Measurements from ENCODE around the gene RAB31.
A peak's percentile ranks its signal among the peaks of the same experiment; 100 is the strongest.

Gene RAB31

DNA sequence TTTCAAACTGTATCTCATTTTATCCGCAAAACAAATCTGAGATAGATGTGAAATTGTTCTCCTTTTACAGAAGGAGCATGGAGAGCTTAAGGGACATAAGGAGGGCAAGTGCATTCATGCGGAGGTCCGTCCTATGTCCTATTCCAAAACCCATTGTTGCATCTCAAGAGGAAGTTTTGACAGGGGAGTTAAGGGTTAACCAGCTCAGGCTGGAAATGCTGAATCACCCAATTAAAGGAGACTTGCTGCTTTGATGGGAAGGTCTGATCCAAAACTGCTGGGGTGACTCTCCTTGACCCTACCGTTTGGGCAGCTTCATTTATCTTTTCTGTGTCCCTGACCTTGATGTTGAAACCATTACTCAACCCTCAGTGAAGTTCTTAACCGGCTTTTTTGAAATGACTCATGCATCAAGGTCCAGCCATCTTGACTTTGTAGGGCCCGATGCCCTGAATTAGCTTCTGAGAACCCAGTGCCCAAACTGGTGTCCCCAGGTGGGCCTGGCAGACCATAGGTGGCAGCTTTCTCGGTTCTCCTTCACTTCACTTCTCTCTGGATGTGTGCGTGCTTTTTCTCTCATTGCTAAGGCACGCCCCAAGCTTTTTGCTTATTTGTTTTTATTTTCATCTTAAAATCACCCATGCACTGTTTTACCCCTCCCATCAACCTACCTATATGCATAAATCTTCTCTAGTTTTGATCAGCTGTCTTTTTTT, 161.8 kb downstream of the RAB31 start:
- no peak for DNase-seq
- Mint-ChIP-seq H3K4me3 (no peak overlapping the region), H3K27me3 (peaks cover 44% of the 10 kb centered on the region), H3K4me1 (ENCODE audit: low read depth) (peaks cover 10% of the 10 kb centered on the region), H3K9me3 (peaks cover 15% of the 10 kb centered on the region), H3K36me3 (ENCODE audit: low read depth) (no peaks in the 10 kb centered on the region), H3K27ac (no peak overlapping the region)

DNA sequence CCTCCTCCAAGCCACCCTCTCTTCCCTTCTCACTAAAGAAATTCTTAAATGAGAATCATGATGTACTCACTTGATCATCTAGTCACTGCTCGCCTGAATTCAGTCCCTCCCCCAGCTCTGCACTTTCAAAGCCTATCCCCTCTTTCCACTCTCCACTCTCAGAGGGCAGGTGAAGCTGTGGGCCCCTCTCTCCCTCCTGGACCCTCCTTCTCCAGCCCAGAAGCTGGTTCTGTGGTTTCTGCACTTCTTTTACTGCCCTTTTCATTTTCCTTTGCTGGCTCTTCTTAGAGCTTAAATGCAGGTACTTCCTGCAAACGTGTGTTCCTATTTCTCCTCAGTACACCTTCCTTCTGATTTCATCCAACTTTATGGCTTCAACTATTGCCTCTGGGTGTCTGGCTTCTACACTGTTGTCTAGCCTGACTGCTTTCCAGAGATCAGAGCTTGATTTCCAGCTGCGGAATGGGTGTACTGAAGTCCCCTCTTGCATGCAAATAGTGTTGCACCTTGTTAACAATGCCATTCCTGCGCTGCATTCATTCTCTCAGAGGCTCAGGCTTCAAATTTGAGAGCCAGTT, 162.4 kb downstream of the RAB31 start:
- Mint-ChIP-seq H3K27me3 (peaks cover 41% of the 10 kb centered on the region), H3K36me3 (ENCODE audit: low read depth) (no peaks in the 10 kb centered on the region), H3K4me3 (no peak overlapping the region), H3K9me3 (peaks cover 11% of the 10 kb centered on the region), H3K27ac (no peak overlapping the region), H3K4me1 (ENCODE audit: low read depth) (peaks cover 10% of the 10 kb centered on the region)
- DNase-seq, result no peak

DNA sequence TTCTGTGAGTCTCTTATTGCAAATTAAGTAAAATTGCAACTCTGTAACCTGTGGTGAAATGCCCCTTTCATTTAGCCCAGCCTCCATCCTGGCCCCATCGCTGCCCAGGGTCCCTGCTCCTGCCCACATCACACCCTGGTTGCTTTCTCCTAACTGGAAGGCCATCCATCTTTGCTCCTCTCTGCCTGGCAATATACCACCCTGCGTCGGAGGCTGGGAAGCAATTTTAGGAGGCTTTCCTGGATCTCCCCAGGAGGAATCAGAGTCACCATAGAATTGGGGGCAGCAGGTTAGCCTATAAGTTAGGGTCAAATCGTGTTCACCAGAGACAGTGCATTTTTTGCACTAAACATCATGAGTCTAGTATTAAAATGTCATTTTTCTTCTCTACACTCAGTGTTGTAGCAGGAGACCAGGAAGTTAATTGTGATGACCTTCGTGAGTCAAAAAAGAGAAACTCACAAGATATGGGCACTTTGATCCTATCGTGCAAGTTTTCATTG, 163.2 kb downstream of the RAB31 start:
- peaks cover 40% of the 10 kb centered on the region for H3K27me3 Mint-ChIP-seq
- DNase-seq, result no peak
- no peaks in the 10 kb centered on the region for H3K36me3 Mint-ChIP-seq (ENCODE audit: low read depth)
- H3K4me1 Mint-ChIP-seq (ENCODE audit: low read depth), result peaks cover 11% of the 10 kb centered on the region
- H3K4me3 Mint-ChIP-seq, result no peak overlapping the region
- H3K9me3 Mint-ChIP-seq, result peaks cover 3% of the 10 kb centered on the region
- no peak overlapping the region for H3K27ac Mint-ChIP-seq

DNA sequence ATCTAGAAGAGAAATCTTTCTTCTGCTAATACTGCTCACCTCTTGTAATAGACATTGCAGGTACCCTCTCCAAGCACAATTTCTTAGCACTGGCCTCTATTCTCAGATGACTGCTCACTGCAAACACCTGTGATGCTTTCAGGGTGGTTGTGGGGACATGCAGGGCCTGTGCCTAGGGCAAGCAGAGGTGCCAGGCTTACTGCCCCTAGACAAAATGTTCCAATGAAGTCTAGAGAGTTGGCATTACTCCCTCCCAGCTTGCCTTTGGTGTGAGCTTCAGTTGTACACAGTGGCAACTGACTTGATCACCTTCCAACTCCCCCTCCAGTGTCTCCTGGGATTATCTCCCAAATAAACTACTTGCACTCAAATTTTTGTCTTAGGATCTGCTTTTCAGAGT, 164.7 kb downstream of the RAB31 start:
- Mint-ChIP-seq H3K4me3 (no peak overlapping the region), H3K27ac (no peak overlapping the region), H3K4me1 (ENCODE audit: low read depth) (peaks cover 25% of the 10 kb centered on the region), H3K36me3 (ENCODE audit: low read depth) (no peaks in the 10 kb centered on the region), H3K9me3 (no peaks in the 10 kb centered on the region), H3K27me3 (peaks cover 42% of the 10 kb centered on the region)
- no peak for DNase-seq

DNA sequence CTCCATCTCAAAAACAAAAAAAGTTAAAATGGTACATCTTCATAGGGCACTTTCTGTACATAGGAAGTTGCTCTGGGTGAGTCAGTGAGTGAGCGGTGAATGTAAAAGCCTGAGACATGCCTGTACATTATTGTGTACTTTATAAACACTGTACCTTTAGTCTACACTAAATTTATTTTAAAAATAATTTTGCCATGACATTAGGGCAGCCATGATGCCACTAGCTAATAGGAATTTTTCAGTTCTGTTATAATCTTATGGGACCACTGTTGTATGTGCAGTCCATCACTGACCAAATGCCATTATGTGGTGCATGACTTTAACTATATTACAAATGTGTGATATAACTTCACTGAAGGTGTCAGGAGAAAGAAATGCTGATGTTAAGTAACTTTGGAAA, 166.6 kb downstream of the RAB31 start:
- Mint-ChIP-seq H3K36me3 (ENCODE audit: low read depth) (no peaks in the 10 kb centered on the region), H3K27me3 (peaks cover 31% of the 10 kb centered on the region), H3K4me1 (ENCODE audit: low read depth) (peaks cover 22% of the 10 kb centered on the region), H3K9me3 (no peaks in the 10 kb centered on the region), H3K4me3 (no peak overlapping the region), H3K27ac (no peak overlapping the region)
- no peak for DNase-seq

DNA sequence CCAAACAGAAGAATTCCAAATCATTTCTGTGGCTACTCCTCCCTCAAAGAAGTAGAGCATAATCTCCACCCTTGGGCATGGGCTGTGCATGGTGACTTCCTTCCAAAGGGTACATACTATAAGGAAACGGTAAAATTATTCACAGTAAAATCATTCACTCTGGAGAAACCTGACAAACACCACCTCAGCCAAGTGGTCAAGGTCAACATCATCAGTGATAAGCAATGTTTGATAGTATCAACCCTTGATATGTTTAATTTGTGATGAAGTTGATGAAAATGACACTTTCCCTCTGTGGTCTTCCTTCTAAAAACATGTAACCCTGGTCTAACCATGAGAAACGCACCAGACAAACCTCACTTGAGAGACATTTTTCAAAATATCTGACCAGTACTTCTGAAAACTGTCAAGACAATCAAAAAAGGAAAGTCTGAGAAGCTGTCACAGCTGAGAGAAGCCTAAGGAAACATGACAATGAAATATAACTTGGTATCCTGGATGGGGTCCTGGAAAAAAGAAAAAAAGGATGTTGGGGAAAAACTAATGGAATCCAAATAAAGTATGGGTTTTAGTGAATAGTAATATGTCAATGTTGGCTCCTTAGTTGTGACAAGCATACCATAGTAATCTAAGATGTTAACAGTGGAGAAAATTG, 168.2 kb downstream of the RAB31 start:
- peaks cover 15% of the 10 kb centered on the region for H3K4me1 Mint-ChIP-seq (ENCODE audit: low read depth)
- no peak overlapping the region for H3K27ac Mint-ChIP-seq
- H3K4me3 Mint-ChIP-seq, result no peak overlapping the region
- no peaks in the 10 kb centered on the region for H3K9me3 Mint-ChIP-seq
- peaks cover 16% of the 10 kb centered on the region for H3K27me3 Mint-ChIP-seq
- DNase-seq, result no peak
- H3K36me3 Mint-ChIP-seq (ENCODE audit: low read depth), result no peaks in the 10 kb centered on the region

DNA sequence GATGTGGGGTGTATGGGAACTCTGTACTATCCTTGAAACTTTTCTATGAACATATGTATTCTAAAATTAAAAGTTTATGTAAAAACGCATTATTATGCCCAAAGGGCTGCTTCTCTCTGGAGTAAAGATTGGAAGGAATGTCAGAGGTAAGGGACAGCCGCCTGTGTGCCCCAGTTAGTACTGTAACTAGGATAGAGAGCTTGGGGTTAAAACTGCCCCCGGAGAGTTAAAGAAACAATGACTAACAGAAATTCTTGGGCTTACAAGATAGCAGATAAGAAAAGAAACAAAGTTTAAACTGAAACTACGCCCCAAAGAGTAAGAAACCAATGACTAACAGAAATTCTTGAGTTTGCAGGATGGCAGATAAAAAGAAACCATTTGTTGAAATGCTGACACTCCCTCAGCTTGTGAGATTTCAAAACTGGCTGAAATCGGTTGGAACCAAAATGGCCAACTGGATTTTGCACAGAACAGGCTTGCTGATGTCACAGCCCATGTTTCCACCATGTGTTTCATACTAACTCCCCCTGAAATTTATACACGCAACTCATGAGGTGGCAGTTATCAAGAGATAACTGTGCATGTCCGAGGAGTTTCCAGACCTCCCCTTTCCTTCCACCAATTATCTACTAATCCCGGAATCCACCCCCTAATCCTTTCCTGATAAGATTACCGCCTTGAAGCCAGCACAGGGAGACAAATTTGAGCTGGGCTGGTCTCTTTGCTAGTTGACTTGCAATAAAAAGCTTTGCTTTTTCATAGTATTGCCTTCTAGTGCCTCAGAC, 169.0 kb downstream of the RAB31 start:
- H3K9me3 Mint-ChIP-seq, result no peaks in the 10 kb centered on the region
- no peaks in the 10 kb centered on the region for H3K36me3 Mint-ChIP-seq (ENCODE audit: low read depth)
- H3K27me3 Mint-ChIP-seq, result peaks cover 13% of the 10 kb centered on the region
- H3K27ac Mint-ChIP-seq, result peak overlapping the region; percentile 2
- DNase-seq, result no peak
- no peak overlapping the region for H3K4me3 Mint-ChIP-seq
- H3K4me1 Mint-ChIP-seq (ENCODE audit: low read depth), result peaks cover 15% of the 10 kb centered on the region

DNA sequence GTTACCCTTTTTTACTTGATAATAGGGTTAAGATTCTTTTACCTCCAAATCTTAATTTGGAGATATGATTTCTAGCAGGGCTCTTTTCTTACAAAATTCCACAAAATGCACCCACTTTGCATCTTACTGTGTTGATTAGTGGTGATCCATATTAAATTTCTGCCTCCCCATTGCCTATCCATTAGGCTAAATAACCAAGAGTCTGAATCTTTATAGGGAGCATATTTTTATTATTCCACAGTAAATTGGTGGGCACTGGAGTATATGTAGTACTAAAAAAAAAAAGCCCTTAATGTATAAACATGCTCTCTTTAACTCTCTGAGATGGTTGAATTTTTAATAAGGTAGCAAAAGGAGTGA, 169.5 kb downstream of the RAB31 start:
- H3K4me1 Mint-ChIP-seq (ENCODE audit: low read depth), result peaks cover 15% of the 10 kb centered on the region
- no peak overlapping the region for H3K27ac Mint-ChIP-seq
- no peaks in the 10 kb centered on the region for H3K36me3 Mint-ChIP-seq (ENCODE audit: low read depth)
- H3K27me3 Mint-ChIP-seq, result peaks cover 13% of the 10 kb centered on the region
- H3K9me3 Mint-ChIP-seq, result no peaks in the 10 kb centered on the region
- no peak for DNase-seq
- H3K4me3 Mint-ChIP-seq, result no peak overlapping the region

DNA sequence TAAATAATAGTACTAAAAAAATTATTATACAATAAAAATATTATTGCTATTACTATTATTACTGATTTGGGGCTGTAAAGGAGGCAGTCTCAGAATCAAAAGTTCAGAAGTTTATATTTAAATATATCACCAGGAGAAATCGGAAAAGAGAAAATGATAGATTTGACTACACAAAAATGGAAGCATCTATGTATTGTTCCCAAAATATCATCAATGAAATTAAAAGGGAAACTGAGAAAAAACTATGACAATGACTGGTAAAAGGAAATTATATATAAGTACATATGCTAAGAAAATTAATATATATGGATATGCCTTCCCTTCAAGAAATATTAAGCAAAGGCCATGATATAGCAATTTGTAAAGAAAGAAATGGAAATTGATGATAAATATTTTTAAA, 170.0 kb downstream of the RAB31 start:
- Mint-ChIP-seq H3K27me3 (peaks cover 13% of the 10 kb centered on the region), H3K4me1 (ENCODE audit: low read depth) (peaks cover 15% of the 10 kb centered on the region), H3K4me3 (no peak overlapping the region), H3K9me3 (no peaks in the 10 kb centered on the region), H3K27ac (no peak overlapping the region), H3K36me3 (ENCODE audit: low read depth) (no peaks in the 10 kb centered on the region)
- DNase-seq, result no peak

DNA sequence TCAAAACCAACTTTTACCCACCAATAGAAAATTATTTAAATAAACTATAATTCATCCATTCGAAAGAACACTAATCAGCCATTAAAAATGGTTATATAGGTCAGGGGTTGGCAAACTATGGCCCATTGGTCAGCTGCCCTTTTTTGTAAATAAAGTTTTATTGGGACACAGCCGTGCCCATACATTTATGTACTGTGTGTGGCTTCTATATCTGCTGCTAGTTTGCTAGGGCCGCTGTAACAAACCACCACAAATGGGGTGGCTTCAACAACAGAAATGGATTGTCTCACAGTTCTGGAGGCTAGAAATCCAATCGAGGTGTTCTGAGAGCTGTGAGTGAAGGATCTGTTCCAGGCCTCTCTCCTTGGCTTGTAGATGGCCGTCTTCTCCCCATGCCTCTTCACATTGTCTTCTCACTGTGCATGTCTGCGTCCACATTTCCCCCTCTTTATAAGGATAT, 170.7 kb downstream of the RAB31 start:
- Mint-ChIP-seq H3K27me3 (peaks cover 12% of the 10 kb centered on the region), H3K4me1 (ENCODE audit: low read depth) (peaks cover 15% of the 10 kb centered on the region), H3K36me3 (ENCODE audit: low read depth) (no peaks in the 10 kb centered on the region), H3K4me3 (no peak overlapping the region), H3K9me3 (no peaks in the 10 kb centered on the region), H3K27ac (no peak overlapping the region)
- DNase-seq, result no peak

DNA sequence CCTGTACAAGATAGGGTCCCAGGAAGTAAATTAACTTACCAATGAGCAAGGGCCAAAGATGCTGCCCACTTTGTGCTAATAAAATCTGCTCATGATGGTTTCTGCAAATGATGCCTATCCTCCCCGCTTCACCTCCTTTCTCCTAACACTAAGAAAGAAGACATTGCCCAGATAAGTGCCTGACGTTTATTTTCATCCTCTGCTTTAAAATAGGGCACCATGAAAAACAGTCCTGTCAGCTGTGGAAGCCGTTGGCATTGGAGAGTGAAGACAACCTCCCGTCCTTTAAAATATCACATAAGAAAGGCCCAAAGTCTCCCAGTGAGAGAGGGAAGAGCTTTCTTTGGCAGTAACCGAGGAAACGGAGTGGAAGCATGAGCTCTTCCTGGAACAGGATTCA, 176.0 kb downstream of the RAB31 start:
- H3K36me3 Mint-ChIP-seq (ENCODE audit: low read depth), result no peaks in the 10 kb centered on the region
- H3K27ac Mint-ChIP-seq, result no peak overlapping the region
- no peaks in the 10 kb centered on the region for H3K4me1 Mint-ChIP-seq (ENCODE audit: low read depth)
- H3K9me3 Mint-ChIP-seq, result no peaks in the 10 kb centered on the region
- no peaks in the 10 kb centered on the region for H3K27me3 Mint-ChIP-seq
- no peak for DNase-seq
- no peak overlapping the region for H3K4me3 Mint-ChIP-seq

DNA sequence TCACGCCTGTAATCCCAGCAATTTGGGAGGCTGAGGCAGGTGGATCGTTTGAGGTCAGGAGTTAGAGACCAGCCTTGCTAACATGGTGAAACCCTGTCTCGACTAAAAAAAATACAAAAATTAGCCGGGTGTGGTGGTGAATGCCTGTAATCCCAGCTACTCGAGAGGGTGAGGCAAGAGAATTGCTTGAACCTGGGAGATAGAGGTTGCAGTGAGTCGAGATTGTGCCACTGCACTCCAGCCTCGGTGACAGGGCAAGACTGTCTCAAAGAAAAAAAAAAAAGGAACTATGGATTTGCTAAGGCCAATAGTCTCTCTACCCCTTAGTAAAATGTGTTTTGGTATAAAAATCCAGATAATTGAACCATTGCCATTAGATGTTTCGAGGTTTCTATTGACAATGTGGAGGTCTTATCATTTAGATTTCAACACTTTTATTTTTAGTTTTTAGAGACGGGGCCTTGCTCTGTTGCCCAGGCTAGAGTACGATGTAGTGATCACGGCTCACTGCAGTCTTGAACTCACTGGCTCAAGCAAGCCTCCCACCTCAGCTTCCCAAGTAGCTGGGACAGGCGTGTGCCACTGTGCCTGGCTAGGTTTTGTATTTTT, 176.5 kb downstream of the RAB31 start:
- no peaks in the 10 kb centered on the region for H3K36me3 Mint-ChIP-seq (ENCODE audit: low read depth)
- no peaks in the 10 kb centered on the region for H3K27me3 Mint-ChIP-seq
- H3K4me3 Mint-ChIP-seq, result no peak overlapping the region
- no peak overlapping the region for H3K27ac Mint-ChIP-seq
- H3K4me1 Mint-ChIP-seq (ENCODE audit: low read depth), result no peaks in the 10 kb centered on the region
- no peak for DNase-seq
- no peaks in the 10 kb centered on the region for H3K9me3 Mint-ChIP-seq

DNA sequence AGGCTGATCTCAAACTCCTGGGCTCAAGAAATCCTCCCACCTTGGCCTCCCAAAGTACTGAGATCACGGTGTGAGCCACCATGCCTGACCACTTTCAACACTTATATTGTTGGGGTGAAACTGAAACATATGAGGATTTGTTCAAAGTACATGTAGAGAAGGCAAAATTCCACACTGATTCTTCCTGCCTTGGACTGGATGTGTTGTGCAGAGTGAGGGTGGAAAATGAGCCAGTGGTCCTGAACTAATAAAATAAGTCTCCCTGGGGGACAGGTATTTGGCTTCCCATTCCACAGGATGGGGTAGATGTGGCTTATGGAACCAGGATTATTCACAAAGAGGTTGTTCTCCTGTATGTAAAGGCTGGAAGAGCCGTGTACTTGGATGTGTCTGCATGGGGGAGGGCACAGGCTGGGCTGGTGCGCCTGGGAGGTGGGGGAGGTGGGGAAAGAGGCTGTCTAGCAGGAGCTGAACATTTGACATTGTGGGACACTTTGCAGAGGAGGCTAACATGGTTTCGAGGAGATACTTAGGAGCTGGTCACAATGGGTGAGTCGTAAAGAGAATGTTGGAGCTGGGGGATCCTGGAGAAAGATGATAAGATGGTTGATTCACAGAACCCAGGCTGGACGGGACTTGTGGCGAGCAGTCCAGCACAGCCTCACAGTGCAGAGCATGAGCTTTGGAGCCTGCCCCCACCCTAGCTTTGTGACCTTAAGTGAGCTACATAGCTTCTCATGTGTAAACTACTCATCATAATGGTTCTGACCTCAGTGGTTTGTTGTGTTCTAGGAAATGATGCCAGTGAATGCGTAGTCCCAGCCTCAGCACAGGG, 177.3 kb downstream of the RAB31 start, which contains the start of gene TXNDC2:
Gene TXNDC2 (plus strand): TSS at position 804 of the 835 bp plus-strand sequence. CDS start 708 bp downstream, outside the sequence.
- H3K27ac Mint-ChIP-seq, result no peak within 1 kb of the TSS
- no peak for DNase-seq
- H3K27me3 Mint-ChIP-seq, result no peaks in the 10 kb centered on the region

More for the DNA sequence above, 177.3 kb downstream of the RAB31 start, which contains the start of gene TXNDC2:
- no peaks in the 10 kb centered on the region for H3K9me3 Mint-ChIP-seq
- no peak within 1 kb of the TSS for H3K4me3 Mint-ChIP-seq
- H3K36me3 Mint-ChIP-seq (ENCODE audit: low read depth), result no peaks in the 10 kb centered on the region
- H3K4me1 Mint-ChIP-seq (ENCODE audit: low read depth), result no peaks in the 10 kb centered on the region
